ENCODE measurements around the gene TSPOAP1.

Gene TSPOAP1

DNA sequence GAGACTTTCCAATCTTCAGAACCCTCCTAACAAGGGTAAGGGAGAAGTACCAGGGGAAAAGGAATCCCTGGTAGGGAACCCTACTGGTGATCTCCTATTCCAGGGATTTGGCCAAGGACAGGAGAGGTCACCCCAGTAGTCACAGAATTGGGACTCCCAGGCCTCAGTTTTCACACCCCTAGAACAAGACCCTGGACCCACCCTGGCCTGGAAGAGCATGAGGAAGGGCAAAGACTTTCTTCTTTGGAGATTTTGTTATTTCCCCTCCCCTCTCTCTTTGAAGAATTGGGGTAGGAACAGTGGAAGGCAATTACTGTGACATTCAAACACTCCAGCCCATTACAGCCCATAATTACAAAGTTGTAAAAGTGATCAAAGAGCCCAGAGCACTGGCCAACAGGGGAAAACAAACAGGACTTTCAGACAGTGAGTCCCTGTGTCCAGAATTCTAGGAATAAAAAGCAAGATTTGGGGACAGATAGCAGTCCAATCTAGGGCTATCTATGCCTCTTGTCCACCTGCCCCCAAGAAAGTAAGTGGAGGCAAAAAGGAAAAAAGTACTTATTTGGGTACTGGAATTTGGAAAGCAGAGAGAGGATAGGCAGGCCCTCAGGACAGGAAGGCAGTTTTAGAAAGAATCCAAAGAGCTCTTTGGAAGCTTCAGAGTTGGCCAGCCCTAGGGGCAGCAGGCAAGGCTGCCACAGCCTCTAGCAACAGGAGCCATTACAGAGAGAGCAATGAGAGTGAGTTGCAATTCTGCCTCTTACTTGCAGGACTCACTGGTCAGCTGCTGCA, 36.8 kb upstream of the TSPOAP1 start:
- Histone ChIP-seq H3K4me1 (peaks cover 0 to 6% (median 0%) of the 10 kb centered on the region in 4 donors), H3K27ac (no peak overlapping the region)
- no peak for DNase-seq

DNA sequence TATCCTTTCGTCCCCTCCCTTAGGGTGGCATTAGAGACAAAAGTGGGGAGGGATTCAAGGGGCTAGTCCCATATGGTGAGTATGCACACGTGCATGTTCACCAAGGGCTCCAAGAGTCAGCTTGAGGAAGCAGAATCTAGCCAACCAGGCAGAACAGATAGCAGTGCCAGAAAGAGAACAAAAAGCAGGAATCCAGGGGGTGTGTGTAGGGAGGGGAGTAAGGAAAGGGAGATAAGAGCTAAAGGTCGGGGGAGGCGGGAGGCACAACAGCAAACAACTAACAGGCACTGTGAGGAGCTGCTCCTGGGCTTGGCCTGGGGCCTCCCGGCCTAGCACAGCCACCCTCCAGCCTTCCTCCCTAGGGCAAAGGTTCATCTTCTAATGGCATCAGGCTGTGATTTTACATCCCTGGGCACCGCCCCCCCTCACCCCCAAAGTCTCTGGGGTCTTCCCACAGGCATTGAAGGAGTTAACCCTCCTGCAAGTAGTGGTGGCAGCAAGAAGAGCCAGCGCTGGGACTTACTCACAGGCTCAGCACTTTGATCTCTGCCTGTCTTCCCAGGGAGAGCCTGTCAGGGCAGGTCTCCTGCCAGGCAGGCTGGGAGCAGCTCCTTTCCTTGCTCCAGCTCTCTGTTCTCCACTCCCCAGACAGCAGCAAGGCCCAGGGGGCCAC, 35.8 kb upstream of the TSPOAP1 start:
- no peak for TF ChIP-seq CTCF (IDR thresholded peaks at IDR 0.05)
- DNase-seq, result no peak
- intact Hi-C loops (cut with DNase I; ENCODE audit: low total_unique reads), result no loop called here

More for the DNA sequence above, 36.8 kb upstream of the TSPOAP1 start:
- intact Hi-C loops (cut with DNase I; ENCODE audit: low total_unique reads), result no loop called here
- no peaks in the 10 kb centered on the region for H3K9me3 ChIP-seq
- H3K27me3 ChIP-seq, result peaks cover 0 to 14% of the 10 kb centered on the region in 2 donors
- H3K36me3 ChIP-seq, result no peaks in the 10 kb centered on the region
- H3K4me3 ChIP-seq, result no peak overlapping the region
- TF ChIP-seq CTCF (IDR thresholded peaks at IDR 0.05), result no peak

GRCh38 chr17:58363457-58364185, 35.0 kb upstream of the TSPOAP1 start:
- H3K27ac ChIP-seq, result no peak overlapping the region
- no peak overlapping the region for H3K4me3 ChIP-seq
- intact Hi-C loops (cut with DNase I; ENCODE audit: low total_unique reads), result no loop called here
- peaks cover 0 to 6% (median 0%) of the 10 kb centered on the region in 4 donors for H3K4me1 ChIP-seq
- no peaks in the 10 kb centered on the region for H3K9me3 ChIP-seq
- H3K27me3 ChIP-seq, result peaks cover 0 to 14% of the 10 kb centered on the region in 2 donors
- no peak for TF ChIP-seq CTCF (IDR thresholded peaks at IDR 0.05)
- no peak for DNase-seq
- peaks cover 0 to 11% (median 0%) of the 10 kb centered on the region in 3 donors for H3K36me3 ChIP-seq

More for the DNA sequence above, 35.8 kb upstream of the TSPOAP1 start:
- H3K9me3 ChIP-seq, result no peaks in the 10 kb centered on the region
- H3K27me3 ChIP-seq, result peaks cover 0 to 14% of the 10 kb centered on the region in 2 donors
- no peak overlapping the region for H3K27ac ChIP-seq
- H3K4me3 ChIP-seq, result no peak overlapping the region
- H3K36me3 ChIP-seq, result peaks cover 0 to 7% (median 0%) of the 10 kb centered on the region in 3 donors
- peaks cover 0 to 6% (median 0%) of the 10 kb centered on the region in 4 donors for H3K4me1 ChIP-seq

DNA sequence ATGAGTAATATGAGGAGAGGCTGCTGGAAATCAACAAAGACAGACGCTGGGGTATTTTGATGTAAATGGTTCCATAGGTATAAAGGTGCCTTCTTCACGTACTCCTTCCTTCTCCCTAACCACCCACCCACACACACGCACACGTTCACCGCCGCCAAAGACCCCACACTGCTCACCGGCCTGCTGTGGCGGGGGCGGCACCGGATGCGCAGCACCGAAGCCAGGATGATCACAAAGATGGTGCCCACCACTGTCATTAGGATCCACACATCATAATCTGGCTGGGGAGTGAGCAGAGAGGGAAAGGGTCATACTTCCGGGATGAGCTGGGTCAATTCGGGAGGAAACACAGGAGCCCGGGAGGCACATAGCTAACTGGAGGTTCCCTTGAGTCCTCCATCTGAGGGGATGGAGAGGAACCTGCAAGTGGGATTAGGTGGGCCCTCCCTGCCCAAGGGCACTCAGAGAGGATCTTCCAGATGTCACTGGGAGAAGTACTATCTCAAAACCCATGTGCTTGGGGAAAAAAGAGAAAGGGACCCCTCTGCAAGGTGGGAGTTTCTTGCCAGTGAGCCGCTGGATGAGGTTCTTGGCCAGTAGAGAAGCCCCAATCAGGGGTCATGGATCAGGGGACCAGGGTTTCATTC, 33.9 kb upstream of the TSPOAP1 start:
- intact Hi-C loops (cut with DNase I; ENCODE audit: low total_unique reads), result no loop called here
- TF ChIP-seq CTCF (IDR thresholded peaks at IDR 0.05), result no peak

More for the DNA sequence above, 33.9 kb upstream of the TSPOAP1 start:
- H3K9me3 ChIP-seq, result no peaks in the 10 kb centered on the region
- H3K36me3 ChIP-seq, result peaks cover 0 to 21% (median 0%) of the 10 kb centered on the region in 3 donors
- H3K4me3 ChIP-seq, result no peak overlapping the region
- no peak overlapping the region for H3K27ac ChIP-seq
- H3K27me3 ChIP-seq, result peaks cover 0 to 14% of the 10 kb centered on the region in 2 donors
- peaks cover 0 to 6% (median 0%) of the 10 kb centered on the region in 4 donors for H3K4me1 ChIP-seq
- DNase-seq, result no peak
